8988T (cell line): ENCODE data around the gene ZNF335.
"Not testable (repeated sequence)": the region's sequence is repeated elsewhere in the genome, so short reads cannot be mapped to it uniquely, and the experiment has no call there.

Source experiments
- DNase-seq: peaks from one replicate; pipeline ENCODE4 v3.0.0; 2011

The ZNF335 gene

GRCh38 chr20:46002008-46002407 lies 30.0 kb upstream of the ZNF335 start:
- no peak for DNase-seq

- DNase-seq: no peak
Measured at GRCh38 chr20:46001498-46001897, 29.5 kb upstream of the ZNF335 start.

GRCh38 chr20:46000262-46000996 lies 28.4 kb upstream of the ZNF335 start:
- no peak for DNase-seq

- no peak for DNase-seq
Measured at GRCh38 chr20:45999557-46000261, 27.7 kb upstream of the ZNF335 start.

- no peak for DNase-seq
Measured at GRCh38 chr20:45998761-45999160, 26.8 kb upstream of the ZNF335 start.

GRCh38 chr20:45998337-45998736 lies 26.3 kb upstream of the ZNF335 start:
- DNase-seq: no peak

- DNase-seq: no peak
Measured at GRCh38 chr20:45997187-45997586, 25.2 kb upstream of the ZNF335 start.

- not testable (repeated sequence) for DNase-seq
Measured at GRCh38 chr20:45995495-45996097, 23.6 kb upstream of the ZNF335 start.

GRCh38 chr20:45994761-45995493 lies 22.9 kb upstream of the ZNF335 start:
- no peak for DNase-seq

GRCh38 chr20:45993197-45993951 lies 21.4 kb upstream of the ZNF335 start:
- DNase-seq: no peak

- DNase-seq: no peak
Measured at GRCh38 chr20:45991616-45992015, 19.6 kb upstream of the ZNF335 start.

GRCh38 chr20:45988830-45989229 lies 16.8 kb upstream of the ZNF335 start:
- not testable (repeated sequence) for DNase-seq

GRCh38 chr20:45987108-45987780 lies 15.2 kb upstream of the ZNF335 start:
- DNase-seq: peak; percentile 79

- no peak for DNase-seq
Measured at GRCh38 chr20:45985573-45985972, 13.6 kb upstream of the ZNF335 start.

- no peak for DNase-seq
Measured at GRCh38 chr20:45983279-45983743, 11.3 kb upstream of the ZNF335 start.

- DNase-seq: no peak
Measured at GRCh38 chr20:45981261-45981660, 9.3 kb upstream of the ZNF335 start.

- no peak for DNase-seq
Measured at GRCh38 chr20:45976086-45976485, 4.1 kb upstream of the ZNF335 start.

- no peak for DNase-seq
Measured at GRCh38 chr20:45975686-45976085, 3.7 kb upstream of the ZNF335 start.

- no peak for DNase-seq
Measured at GRCh38 chr20:45974896-45975565, 3.0 kb upstream of the ZNF335 start.

- DNase-seq: peak; percentile 90
Measured at GRCh38 chr20:45972500-45973183, 639 bp upstream of the ZNF335 start.

GRCh38 chr20:45971425-45971674 lies 653 bp downstream of the ZNF335 start:
- DNase-seq: no peak
